Chondrocyte (in vitro differentiated cells): ENCODE data around the gene MAK. TPM values are rescaled to one million over a fixed set of nuclear protein-coding genes. Genes with fewer than 3 reads are reported as not detected.
"Not testable (repeated sequence)": the region's sequence is repeated elsewhere in the genome, so short reads cannot be mapped to it uniquely, and the experiment has no call there.

Experiments used
- DNase-seq: peaks from one replicate; pipeline ENCODE4 v3.0.0; 2021; ENCODE audit warnings: mixed read lengths, low spot score
- H3K27ac Mint-ChIP-seq: one replicate; pipeline ENCODE4 v1.8.0; 2021; ENCODE audit warnings: mild to moderate bottlenecking, moderate library complexity, mixed read lengths; ENCODE audit not compliant: unreplicated experiment
- H3K27me3 Mint-ChIP-seq: 2 replicates; pipeline ENCODE4 v1.8.0; 2021; ENCODE audit warnings: low read depth, mixed read lengths
- H3K36me3 Mint-ChIP-seq: 2 replicates; pipeline ENCODE4 v1.8.0; 2021; ENCODE audit warnings: low read depth, mixed read lengths
- H3K4me1 Mint-ChIP-seq: 2 replicates; pipeline ENCODE4 v1.8.0; 2021; ENCODE audit warnings: low read depth, mild to moderate bottlenecking, mixed read lengths
- H3K4me3 Mint-ChIP-seq: one replicate; pipeline ENCODE4 v1.8.0; 2021; ENCODE audit warnings: mild to moderate bottlenecking, moderate library complexity, mixed read lengths; ENCODE audit not compliant: unreplicated experiment
- H3K9me3 Mint-ChIP-seq: 2 replicates; pipeline ENCODE4 v1.8.0; 2021; ENCODE audit warnings: low read depth, mixed read lengths
- CTCF ChIP-seq: fragments of 200-600 bp; sonication (generic); IDR thresholded peaks from 2 replicates; pipeline ENCODE4 v1.5.0; 2021; ENCODE audit warnings: antibody characterized with exemption, mild to moderate bottlenecking, moderate library complexity
- total RNA-seq: library from RNA; stranded (reverse); gene quantifications from 3 replicates; pipeline ENCODE4 v1.2.1, GENCODE V29; 2021

The MAK gene
- total RNA-seq, 1 donor from 2014 or later, result not detected

- peak; percentile 2 for TF ChIP-seq CTCF
- no peak for DNase-seq
- Mint-ChIP-seq H3K27me3 (peaks cover 42% of the 10 kb centered on the region), H3K27ac (no peak overlapping the region), H3K9me3 (no peaks in the 10 kb centered on the region), H3K4me1 (peaks cover 17% of the 10 kb centered on the region), H3K36me3 (peaks cover 2% of the 10 kb centered on the region), H3K4me3 (peak overlapping the region; percentile 70)
Measured at GRCh38 chr6:10837009-10837621, 1.2 kb downstream of the MAK start.

GRCh38 chr6:10834823-10835222 is 3.5 kb downstream of the MAK start:
- Mint-ChIP-seq H3K27ac (no peak overlapping the region), H3K4me3 (no peak overlapping the region), H3K27me3 (peaks cover 27% of the 10 kb centered on the region), H3K36me3 (peaks cover 2% of the 10 kb centered on the region), H3K9me3 (no peaks in the 10 kb centered on the region), H3K4me1 (peaks cover 17% of the 10 kb centered on the region)
- no peak for TF ChIP-seq CTCF
- DNase-seq, result no peak

- Mint-ChIP-seq H3K9me3 (no peaks in the 10 kb centered on the region), H3K36me3 (peaks cover 2% of the 10 kb centered on the region), H3K4me1 (no peaks in the 10 kb centered on the region), H3K27ac (no peak overlapping the region), H3K4me3 (no peak overlapping the region), H3K27me3 (peaks cover 18% of the 10 kb centered on the region)
- no peak for DNase-seq
- no peak for TF ChIP-seq CTCF
Measured at GRCh38 chr6:10831609-10832008, 6.7 kb downstream of the MAK start.

GRCh38 chr6:10824819-10825218 is 13.5 kb downstream of the MAK start:
- H3K36me3 Mint-ChIP-seq, result no peaks in the 10 kb centered on the region
- no peak for TF ChIP-seq CTCF

GRCh38 chr6:10824297-10824696 is 14.0 kb downstream of the MAK start:
- peaks cover 3% of the 10 kb centered on the region for H3K4me1 Mint-ChIP-seq
- H3K27ac Mint-ChIP-seq, result no peak overlapping the region
- no peaks in the 10 kb centered on the region for H3K9me3 Mint-ChIP-seq

More at GRCh38 chr6:10824819-10825218, 13.5 kb downstream of the MAK start:
- Mint-ChIP-seq H3K27ac (no peak overlapping the region), H3K27me3 (no peaks in the 10 kb centered on the region), H3K4me1 (peaks cover 3% of the 10 kb centered on the region), H3K4me3 (no peak overlapping the region), H3K9me3 (no peaks in the 10 kb centered on the region)
- DNase-seq, result no peak

GRCh38 chr6:10814176-10814575 is 24.2 kb downstream of the MAK start:
- H3K4me3 Mint-ChIP-seq, H3K4me1 Mint-ChIP-seq, H3K27me3 Mint-ChIP-seq, H3K36me3 Mint-ChIP-seq, H3K9me3 Mint-ChIP-seq, H3K27ac Mint-ChIP-seq, DNase-seq: not testable (repeated sequence)

More at GRCh38 chr6:10824297-10824696, 14.0 kb downstream of the MAK start:
- Mint-ChIP-seq H3K27me3 (no peaks in the 10 kb centered on the region), H3K36me3 (no peaks in the 10 kb centered on the region), H3K4me3 (no peak overlapping the region)
- no peak for TF ChIP-seq CTCF
- no peak for DNase-seq
